ENCODE measurements around the gene AQP6.
A peak's percentile ranks its signal among the peaks of the same experiment; 100 is the strongest.

AQP6 gene

GRCh38 chr12:49957570-49957967 lies 15.2 kb upstream of the AQP6 start:
- no peak for DNase-seq

GRCh38 chr12:49959685-49960473 lies 12.9 kb upstream of the AQP6 start:
- no peak for DNase-seq

- no peak for DNase-seq
These were observed 12.2 kb upstream of the AQP6 start for GRCh38 chr12:49960474-49961110.

GRCh38 chr12:49961111-49961922 lies 11.4 kb upstream of the AQP6 start, which contains the start of gene AQP5:
TSS of gene AQP5 (plus strand) at chr12:49961872. CDS start at chr12:49962018, 146 bp downstream.
- no peak for DNase-seq

- no peak for DNase-seq
These were observed 10.6 kb upstream of the AQP6 start for GRCh38 chr12:49961993-49962764.

GRCh38 chr12:49962861-49963765 lies 9.6 kb upstream of the AQP6 start:
- no peak for DNase-seq

- DNase-seq, result no peak
These were observed 8.6 kb upstream of the AQP6 start for GRCh38 chr12:49963976-49964815.

GRCh38 chr12:49964849-49965624 lies 7.7 kb upstream of the AQP6 start:
- no peak for DNase-seq

- DNase-seq, result no peak
These were observed 6.9 kb upstream of the AQP6 start for GRCh38 chr12:49965836-49966235.

- DNase-seq, result no peak
These were observed 6.2 kb upstream of the AQP6 start for GRCh38 chr12:49966511-49967041.

GRCh38 chr12:49967042-49967776 lies 5.5 kb upstream of the AQP6 start:
- DNase-seq, result peak; percentile 90

- DNase-seq, result no peak
These were observed 4.9 kb upstream of the AQP6 start for GRCh38 chr12:49967777-49968250.

- no peak for DNase-seq
These were observed 4.3 kb upstream of the AQP6 start for GRCh38 chr12:49968471-49968870.

GRCh38 chr12:49969027-49969426 lies 3.7 kb upstream of the AQP6 start:
- no peak for DNase-seq

- no peak for DNase-seq
These were observed 2.9 kb upstream of the AQP6 start for GRCh38 chr12:49969651-49970429.

- no peak for DNase-seq
These were observed 2.1 kb upstream of the AQP6 start for GRCh38 chr12:49970658-49971057.

- DNase-seq, result no peak
These were observed 1.6 kb upstream of the AQP6 start for GRCh38 chr12:49971141-49971540.

GRCh38 chr12:49972129-49972528 lies 618 bp upstream of the AQP6 start:
- no peak for DNase-seq

Data from CD4-positive, alpha-beta T cell treated with Interleukin-17A for 1 hour (primary cell).